A549 (cell line): Measurements from ENCODE around the gene PHC2. TPM values are rescaled to one million over a fixed set of nuclear protein-coding genes. Genes with fewer than 3 reads are reported as not detected.

Source experiments
- ATAC-seq, 2 experiments: fragments of 200-7000 bp in 1 of 2; fragments of >200 bp in 1 of 2; cut with Nextera tagmentation in 1 of 2; cut with Tn5 transposase in 1 of 2; 3 replicates each; pipeline versions ENCODE4 v1.8.0 to v1.9.1; 2018 to 2020; ENCODE audit warnings: mild to moderate bottlenecking in 1 of 2, moderate library complexity in 1 of 2
- CTCF ChIA-PET: fragments of 300-600 bp; sonication (Branson Sonifier 250); formaldehyde crosslinking; extraction: SDS; loops from one replicate; lab custom pipeline; 2021; ENCODE audit warnings: antibody characterized with exemption, inconsistent platforms; lab: Yijun Ruan, JAX
- POLR2A ChIA-PET: fragments of 350-600 bp; formaldehyde crosslinking; extraction: SDS; loops from one replicate; lab custom pipeline; 2021; ENCODE audit warnings: antibody characterized with exemption, inconsistent platforms; lab: Yijun Ruan, JAX
- DNase-seq, 2 experiments: peaks; one replicate each; pipeline versions ENCODE4 v3.0.0 to v3.0.0-alpha.2; 2011 to 2016; ENCODE audit warnings: low read depth in 1 of 2, low spot score in 1 of 2
- FAIRE-seq: peaks from 2 replicates; lab custom pipeline; 2011; peaks lifted over from hg19 to GRCh38; lab: Jason Lieb, UNC
- H3K27ac ChIP-seq, 2 experiments: fragments of >200 bp; sonication (Bioruptor Twin); formaldehyde crosslinking; 3 replicates each; pipeline ENCODE4 v1.5.1; 2016 to 2017
- H3K4me1 ChIP-seq: fragments of >200 bp; sonication (Bioruptor Twin); formaldehyde crosslinking; 3 replicates; pipeline ENCODE4 v1.6.1; 2016
- H3K4me2 ChIP-seq: fragments of >200 bp; sonication (Bioruptor Twin); formaldehyde crosslinking; 3 replicates; pipeline ENCODE4 v1.6.1; 2016
- H3K4me3 ChIP-seq: fragments of >200 bp; sonication (Bioruptor Twin); formaldehyde crosslinking; 3 replicates; pipeline ENCODE4 v1.5.1; 2016
- H3K9me3 ChIP-seq: fragments of >200 bp; sonication (Bioruptor Twin); formaldehyde crosslinking; 3 replicates; pipeline ENCODE4 v1.6.1; 2016
- CBX2 ChIP-seq: fragments of 200-600 bp; sonication (generic); IDR thresholded peaks from 2 replicates; pipeline ENCODE4 v1.6.1; 2016; ENCODE audit warnings: low read depth, mild to moderate bottlenecking, borderline replicate concordance
- CHD2 ChIP-seq: fragments of 150-350 bp; IDR thresholded peaks from 2 replicates; pipeline ENCODE4 v1.6.1; 2014; ENCODE audit warnings: low read length; ENCODE audit not compliant: partially characterized antibody
- CHD4 ChIP-seq: fragments of 200-600 bp; sonication (generic); IDR thresholded peaks from 2 replicates; pipeline ENCODE4 v1.6.1; 2016; ENCODE audit warnings: antibody characterized with exemption, mild to moderate bottlenecking, borderline replicate concordance
- EHF ChIP-seq: fragments of 250-450 bp; sonication (Bioruptor Pico); IDR thresholded peaks from 2 replicates; pipeline ENCODE4 v1.5.0; 2020; ENCODE audit warnings: mild to moderate bottlenecking
- EHMT2 ChIP-seq: fragments of 200-600 bp; sonication (generic); IDR thresholded peaks from 2 replicates; pipeline ENCODE4 v1.6.1; 2016; ENCODE audit warnings: antibody characterized with exemption, low read depth, mild to moderate bottlenecking, moderate library complexity
- FOSB ChIP-seq: fragments of 250-450 bp; sonication (Bioruptor Pico); IDR thresholded peaks from 2 replicates; pipeline ENCODE4 v1.5.0; 2020; ENCODE audit warnings: mild to moderate bottlenecking, moderate library complexity
- GATA3 ChIP-seq: IDR thresholded peaks from 2 replicates; pipeline ENCODE4 v1.6.1; 2012; ENCODE audit warnings: borderline replicate concordance
- HOXA7 ChIP-seq: fragments of 250-450 bp; sonication (Bioruptor Pico); IDR thresholded peaks from 2 replicates; pipeline ENCODE4 v1.5.0; 2020; ENCODE audit warnings: mild to moderate bottlenecking, moderate library complexity
- HOXB13 ChIP-seq: fragments of 250-450 bp; sonication (Bioruptor Pico); IDR thresholded peaks from 2 replicates; pipeline ENCODE4 v1.5.0; 2020; ENCODE audit warnings: low read depth, mild to moderate bottlenecking, moderate library complexity
- HOXB5 ChIP-seq: fragments of 250-450 bp; sonication (Bioruptor Pico); IDR thresholded peaks from 2 replicates; pipeline ENCODE4 v1.5.0; 2020; ENCODE audit warnings: mild to moderate bottlenecking, moderate library complexity
- JUN ChIP-seq, 2 experiments: fragments of >200 bp; sonication (Bioruptor Twin); formaldehyde crosslinking; IDR thresholded peaks; 2 replicates in 1 of 2; 3 replicates in 1 of 2; pipeline ENCODE4 v1.6.1; 2016 to 2017
- JUNB ChIP-seq: fragments of >200 bp; sonication (Bioruptor Twin); formaldehyde crosslinking; IDR thresholded peaks from 2 replicates; pipeline ENCODE4 v1.6.1; 2016
- KDM5A ChIP-seq: fragments of 200-600 bp; sonication (generic); IDR thresholded peaks from 2 replicates; pipeline ENCODE4 v1.6.1; 2016; ENCODE audit warnings: antibody characterized with exemption, mild to moderate bottlenecking
- MAFK ChIP-seq: fragments of 450-650 bp; IDR thresholded peaks from 2 replicates; pipeline ENCODE4 v1.6.1; 2014; ENCODE audit not compliant: partially characterized antibody
- MYC ChIP-seq: IDR thresholded peaks from 2 replicates; pipeline ENCODE4 v1.6.1; 2012; ENCODE audit warnings: mild to moderate bottlenecking, inconsistent platforms, low read length, improper control_type of control experiment, borderline replicate concordance
- NPAS2 ChIP-seq: fragments of 250-450 bp; sonication (Bioruptor Pico); IDR thresholded peaks from 2 replicates; pipeline ENCODE4 v1.8.0; 2022; ENCODE audit warnings: mild to moderate bottlenecking, moderate library complexity, borderline replicate concordance
- NR3C1 ChIP-seq: fragments of >200 bp; sonication (Bioruptor Twin); formaldehyde crosslinking; IDR thresholded peaks from 3 replicates; pipeline ENCODE4 v1.6.1; 2017
- PHF8 ChIP-seq: fragments of 200-600 bp; sonication (generic); IDR thresholded peaks from 2 replicates; pipeline ENCODE4 v1.6.1; 2016; ENCODE audit warnings: low read depth, mild to moderate bottlenecking, antibody characterized with exemption, moderate library complexity, borderline replicate concordance
- RFX5 ChIP-seq: fragments of 450-650 bp; IDR thresholded peaks from 2 replicates; pipeline ENCODE4 v1.7.1; 2014; ENCODE audit warnings: antibody characterized with exemption, mild to moderate bottlenecking, moderate library complexity
- SMC3 ChIP-seq: fragments of >200 bp; sonication (Bioruptor Twin); formaldehyde crosslinking; IDR thresholded peaks from 3 replicates; pipeline ENCODE4 v1.6.1; 2018; ENCODE audit warnings: inconsistent platforms
- ZNF302 ChIP-seq: fragments of 250-450 bp; sonication (Bioruptor Pico); IDR thresholded peaks from 2 replicates; pipeline ENCODE4 v1.9.0; 2021; ENCODE audit warnings: inconsistent platforms, mild to moderate bottlenecking, moderate library complexity
- WGBS: methylation state at CpG from one replicate; pipeline ENCODE4 v1.1.6; 2017; ENCODE audit errors: missing lambda C conversion rate; 5-methylcytosine and 5-hydroxymethylcytosine counted together
- polyA plus RNA-seq, 4 experiments: library from polyadenylated mRNA; depleted of rRNA in 3 of 4; stranded (reverse); fragments of >200 nt; fragmentation: RNase III in 1 of 4; extraction: RNeasy Plus Mini Kit Qiagen cat#74134 plus additional on column Dnase treatment in 1 of 4; gene quantifications; 2 replicates in 3 of 4; 3 replicates in 1 of 4; pipeline ENCODE4 v1.2.3, GENCODE V29; 2011 to 2017
- TF ChIP-seq, protein P1 (sequence below): fragments of 150-350 bp; IDR thresholded peaks from 2 replicates; pipeline ENCODE4 v1.6.1; 2014; ENCODE audit warnings: low read depth, mild to moderate bottlenecking, low read length
- TF ChIP-seq, protein P2 (sequence below): IDR thresholded peaks from 2 replicates; pipeline ENCODE4 v1.6.1; 2012
- TF ChIP-seq, protein P3 (sequence below): fragments of >200 bp; sonication (Bioruptor Twin); formaldehyde crosslinking; IDR thresholded peaks from 3 replicates; pipeline ENCODE4 v1.5.1; 2016
- TF ChIP-seq, protein P4 (sequence below): fragments of 250-450 bp; sonication (Bioruptor Pico); IDR thresholded peaks from 2 replicates; pipeline ENCODE4 v1.5.0; 2020; ENCODE audit warnings: low read depth, mild to moderate bottlenecking, moderate library complexity

PHC2 gene
- polyA plus RNA-seq, 2 of the 4 experiments (the other 2 are of a cell fraction), result 29.9 to 33.2 TPM

DNA sequence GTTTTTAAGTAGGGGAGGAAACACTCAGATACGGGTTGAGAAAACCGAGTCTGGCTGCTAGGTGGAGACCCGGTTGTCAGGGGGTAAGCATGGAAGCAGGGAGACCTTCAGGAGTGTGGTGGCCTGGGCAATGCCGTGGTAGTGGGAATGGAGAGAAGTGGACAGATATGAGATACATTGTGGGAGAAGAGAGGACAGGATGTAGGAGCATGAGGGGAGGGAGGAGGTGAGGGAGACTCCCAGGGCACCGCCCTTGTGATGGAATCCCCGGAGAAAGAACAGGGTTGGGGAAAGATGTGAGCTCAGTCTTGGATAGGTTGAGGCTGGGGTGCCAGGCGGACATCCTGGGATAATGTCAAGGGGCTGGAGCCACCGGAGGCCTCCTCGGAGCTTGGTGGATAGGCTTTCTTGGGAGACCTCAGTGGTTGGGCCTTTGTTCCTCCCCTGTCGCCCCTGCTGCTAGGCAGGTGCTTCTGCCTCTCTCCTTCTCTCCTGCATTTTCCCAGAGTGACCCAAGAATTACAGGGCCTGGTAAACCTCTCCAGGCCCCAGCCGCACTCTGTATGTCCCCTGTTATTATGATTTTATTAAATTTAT, 153.3 kb downstream of the PHC2 start:
- TF ChIP-seq CBX2 (no peak), JUNB (no peak), NR3C1 (no peak), CHD4 (no peak), HOXB13 (CRISPR knock-in tag) (no peak), HOXA7 (CRISPR knock-in tag) (no peak), MAFK (no peak), GATA3 (no peak), PHF8 (no peak)
- TF ChIP-seq, protein P1, sequence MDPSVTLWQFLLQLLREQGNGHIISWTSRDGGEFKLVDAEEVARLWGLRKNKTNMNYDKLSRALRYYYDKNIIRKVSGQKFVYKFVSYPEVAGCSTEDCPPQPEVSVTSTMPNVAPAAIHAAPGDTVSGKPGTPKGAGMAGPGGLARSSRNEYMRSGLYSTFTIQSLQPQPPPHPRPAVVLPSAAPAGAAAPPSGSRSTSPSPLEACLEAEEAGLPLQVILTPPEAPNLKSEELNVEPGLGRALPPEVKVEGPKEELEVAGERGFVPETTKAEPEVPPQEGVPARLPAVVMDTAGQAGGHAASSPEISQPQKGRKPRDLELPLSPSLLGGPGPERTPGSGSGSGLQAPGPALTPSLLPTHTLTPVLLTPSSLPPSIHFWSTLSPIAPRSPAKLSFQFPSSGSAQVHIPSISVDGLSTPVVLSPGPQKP, result no peak
- TF ChIP-seq, protein P2, sequence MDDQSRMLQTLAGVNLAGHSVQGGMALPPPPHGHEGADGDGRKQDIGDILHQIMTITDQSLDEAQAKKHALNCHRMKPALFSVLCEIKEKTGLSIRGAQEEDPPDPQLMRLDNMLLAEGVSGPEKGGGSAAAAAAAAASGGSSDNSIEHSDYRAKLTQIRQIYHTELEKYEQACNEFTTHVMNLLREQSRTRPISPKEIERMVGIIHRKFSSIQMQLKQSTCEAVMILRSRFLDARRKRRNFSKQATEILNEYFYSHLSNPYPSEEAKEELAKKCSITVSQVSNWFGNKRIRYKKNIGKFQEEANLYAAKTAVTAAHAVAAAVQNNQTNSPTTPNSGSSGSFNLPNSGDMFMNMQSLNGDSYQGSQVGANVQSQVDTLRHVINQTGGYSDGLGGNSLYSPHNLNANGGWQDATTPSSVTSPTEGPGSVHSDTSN, result no peak
- TF ChIP-seq, all 56 proteins: peak for 0

DNA sequence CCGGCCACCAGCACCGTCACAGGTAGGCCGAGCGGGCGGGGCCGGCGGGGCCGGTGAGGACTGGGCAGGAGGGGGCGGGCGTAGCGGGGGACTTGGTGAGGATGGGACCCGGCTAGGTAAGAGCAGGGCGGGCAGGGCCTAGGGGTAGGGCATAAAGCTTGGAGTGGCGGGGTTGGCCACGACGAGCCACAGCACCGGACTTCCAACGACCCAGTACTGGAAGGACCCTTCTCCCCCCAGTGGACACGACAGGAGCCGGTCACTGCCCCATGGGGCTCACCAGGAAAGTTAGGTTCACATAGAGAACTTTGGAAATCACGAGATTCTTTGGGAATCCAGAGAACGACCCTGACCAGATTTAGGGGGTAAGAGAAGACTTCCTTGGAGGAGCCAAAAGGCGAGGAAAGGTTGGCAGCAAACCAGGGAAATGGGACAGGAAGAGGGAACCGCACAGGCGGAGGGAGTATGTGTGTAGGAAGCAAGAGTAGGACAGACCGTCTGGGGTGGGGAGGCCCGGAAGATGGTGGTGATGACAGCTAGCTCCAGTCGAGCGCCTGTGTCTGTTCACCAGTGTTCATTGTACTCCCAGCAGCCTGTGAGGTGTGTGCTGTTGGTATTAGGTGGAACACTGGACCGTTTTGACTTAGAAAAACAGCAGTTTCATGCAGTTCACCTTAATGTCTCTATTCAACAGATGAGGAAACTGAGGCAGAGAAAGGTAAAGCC, 154.2 kb downstream of the PHC2 start:
- 80% methylated on average over 16 of the region's 30 CpGs for WGBS
- Histone ChIP-seq H3K9me3 (no peaks in the 10 kb centered on the region), H3K4me3 (no peak overlapping the region), H3K4me2 (no peak overlapping the region), H3K4me1 (no peaks in the 10 kb centered on the region), H3K27ac (no peak overlapping the region)
- FAIRE-seq (no peak), ATAC-seq (no peak), DNase-seq (no peak)
- CTCF ChIA-PET, result interaction anchor here (1.3 to 1.4 kb wide), 3 partner anchors 11 to 17 kb away, joined by 3 read pairs; no protein-coding TSS in a partner anchor
- POLR2A ChIA-PET, result no interaction called here
- TF ChIP-seq, protein P3, sequence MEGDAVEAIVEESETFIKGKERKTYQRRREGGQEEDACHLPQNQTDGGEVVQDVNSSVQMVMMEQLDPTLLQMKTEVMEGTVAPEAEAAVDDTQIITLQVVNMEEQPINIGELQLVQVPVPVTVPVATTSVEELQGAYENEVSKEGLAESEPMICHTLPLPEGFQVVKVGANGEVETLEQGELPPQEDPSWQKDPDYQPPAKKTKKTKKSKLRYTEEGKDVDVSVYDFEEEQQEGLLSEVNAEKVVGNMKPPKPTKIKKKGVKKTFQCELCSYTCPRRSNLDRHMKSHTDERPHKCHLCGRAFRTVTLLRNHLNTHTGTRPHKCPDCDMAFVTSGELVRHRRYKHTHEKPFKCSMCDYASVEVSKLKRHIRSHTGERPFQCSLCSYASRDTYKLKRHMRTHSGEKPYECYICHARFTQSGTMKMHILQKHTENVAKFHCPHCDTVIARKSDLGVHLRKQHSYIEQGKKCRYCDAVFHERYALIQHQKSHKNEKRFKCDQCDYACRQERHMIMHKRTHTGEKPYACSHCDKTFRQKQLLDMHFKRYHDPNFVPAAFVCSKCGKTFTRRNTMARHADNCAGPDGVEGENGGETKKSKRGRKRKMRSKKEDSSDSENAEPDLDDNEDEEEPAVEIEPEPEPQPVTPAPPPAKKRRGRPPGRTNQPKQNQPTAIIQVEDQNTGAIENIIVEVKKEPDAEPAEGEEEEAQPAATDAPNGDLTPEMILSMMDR, result no peak
- TF ChIP-seq MYC (no peak), KDM5A (no peak), EHF (no peak), SMC3 (no peak), HOXB5 (no peak), FOSB (no peak), EHMT2 (no peak), RFX5 (no peak), ZNF302 (CRISPR knock-in tag) (no peak), CHD2 (no peak), GATA3 (no peak), NPAS2 (CRISPR knock-in tag) (no peak), JUN (IDR thresholded peaks at IDR 0.05) (no peak)
- TF ChIP-seq, protein P1, result no peak
- TF ChIP-seq, protein P2, result no peak
- TF ChIP-seq, protein P4, sequence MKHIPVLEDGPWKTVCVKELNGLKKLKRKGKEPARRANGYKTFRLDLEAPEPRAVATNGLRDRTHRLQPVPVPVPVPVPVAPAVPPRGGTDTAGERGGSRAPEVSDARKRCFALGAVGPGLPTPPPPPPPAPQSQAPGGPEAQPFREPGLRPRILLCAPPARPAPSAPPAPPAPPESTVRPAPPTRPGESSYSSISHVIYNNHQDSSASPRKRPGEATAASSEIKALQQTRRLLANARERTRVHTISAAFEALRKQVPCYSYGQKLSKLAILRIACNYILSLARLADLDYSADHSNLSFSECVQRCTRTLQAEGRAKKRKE (CRISPR knock-in tag), result no peak

More for the DNA sequence above, 153.3 kb downstream of the PHC2 start:
- DNase-seq, result no peak
- Histone ChIP-seq H3K4me1 (no peaks in the 10 kb centered on the region), H3K4me3 (no peak overlapping the region), H3K27ac (no peak overlapping the region), H3K9me3 (no peaks in the 10 kb centered on the region), H3K4me2 (no peak overlapping the region)
- FAIRE-seq, result no peak
- ATAC-seq, result no peak
- ChIA-PET CTCF (interaction anchor here (1.4 kb wide), 2 partner anchors 17 to 18 kb away, joined by 3 read pairs; no protein-coding TSS in a partner anchor), POLR2A (no interaction called here)
- WGBS, result 94% methylated on average over 11 of the region's 11 CpGs
